ENCODE results near the gene CYP4A11. TPM values are rescaled to one million over a fixed set of nuclear protein-coding genes. Genes with fewer than 3 reads are reported as not detected.
"Not testable (repeated sequence)": the region's sequence is repeated elsewhere in the genome, so short reads cannot be mapped to it uniquely, and the experiment has no call there.

CYP4A11 gene
- total RNA-seq, 4 donors from 2014 or later = 0.29 TPM; not detected in 3

DNA sequence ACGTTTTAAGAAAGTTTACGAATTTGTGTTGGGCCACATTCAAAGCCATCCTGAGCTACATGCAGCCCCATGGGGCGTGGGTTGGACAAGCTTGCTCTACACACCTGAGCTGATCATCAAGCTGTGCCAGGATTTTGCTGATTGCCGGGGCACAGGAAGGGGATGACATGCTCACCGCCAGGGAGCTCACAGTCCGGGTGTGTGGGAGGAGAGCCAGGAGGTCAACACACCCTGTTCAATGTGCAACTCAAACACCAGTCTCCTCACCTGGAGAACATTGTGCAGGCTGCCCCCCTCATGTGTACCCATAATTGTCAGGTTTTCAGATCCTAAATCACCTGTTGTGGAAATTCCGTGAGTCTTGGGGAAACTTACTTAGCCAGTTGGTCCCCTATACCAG, 969 bp downstream of the CYP4A11 start:
- no peak overlapping the region for H3K4me3 ChIP-seq (ENCODE audit: low read depth, poor library complexity, severe bottlenecking)
- WGBS, 2 donors = 65 to 67% methylated on average over 7 of the region's 7 CpGs
- TF ChIP-seq, protein P1, sequence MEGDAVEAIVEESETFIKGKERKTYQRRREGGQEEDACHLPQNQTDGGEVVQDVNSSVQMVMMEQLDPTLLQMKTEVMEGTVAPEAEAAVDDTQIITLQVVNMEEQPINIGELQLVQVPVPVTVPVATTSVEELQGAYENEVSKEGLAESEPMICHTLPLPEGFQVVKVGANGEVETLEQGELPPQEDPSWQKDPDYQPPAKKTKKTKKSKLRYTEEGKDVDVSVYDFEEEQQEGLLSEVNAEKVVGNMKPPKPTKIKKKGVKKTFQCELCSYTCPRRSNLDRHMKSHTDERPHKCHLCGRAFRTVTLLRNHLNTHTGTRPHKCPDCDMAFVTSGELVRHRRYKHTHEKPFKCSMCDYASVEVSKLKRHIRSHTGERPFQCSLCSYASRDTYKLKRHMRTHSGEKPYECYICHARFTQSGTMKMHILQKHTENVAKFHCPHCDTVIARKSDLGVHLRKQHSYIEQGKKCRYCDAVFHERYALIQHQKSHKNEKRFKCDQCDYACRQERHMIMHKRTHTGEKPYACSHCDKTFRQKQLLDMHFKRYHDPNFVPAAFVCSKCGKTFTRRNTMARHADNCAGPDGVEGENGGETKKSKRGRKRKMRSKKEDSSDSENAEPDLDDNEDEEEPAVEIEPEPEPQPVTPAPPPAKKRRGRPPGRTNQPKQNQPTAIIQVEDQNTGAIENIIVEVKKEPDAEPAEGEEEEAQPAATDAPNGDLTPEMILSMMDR (IDR thresholded peaks at IDR 0.05) = no peak
- no peak for TF ChIP-seq POLR2A (IDR thresholded peaks at IDR 0.05)
- intact Hi-C loops (cut with DNase I; ENCODE audit: low total_unique reads) = no loop called here
- no peak for DNase-seq (ENCODE audit: low spot score in 2 of 2)

DNA sequence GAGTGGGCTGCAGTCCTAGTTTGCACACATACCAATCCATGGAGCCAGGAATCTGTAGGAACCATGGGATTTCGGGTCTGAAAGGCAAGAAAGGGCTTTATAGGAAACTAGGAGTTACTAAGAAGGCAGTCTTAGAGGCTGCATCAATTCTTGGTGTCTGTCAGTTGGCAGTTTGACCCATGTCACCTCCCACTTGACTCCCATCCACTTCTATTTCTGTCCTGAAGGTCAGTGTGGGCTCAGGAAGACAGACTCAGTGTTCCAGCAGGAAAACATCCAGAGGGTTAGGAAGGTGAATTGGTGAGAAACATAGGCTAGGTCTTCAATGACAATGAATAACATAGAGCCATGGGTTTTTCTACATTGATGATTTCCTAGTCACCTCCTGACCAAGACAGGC, 4.0 kb downstream of the CYP4A11 start:
- DNase-seq (ENCODE audit: low spot score in 2 of 2) = no peak
- WGBS, 2 donors = 59 to 63% methylated on average over 1 of the region's 1 CpG
- TF ChIP-seq, protein P1 (IDR thresholded peaks at IDR 0.05) = no peak
- no peak for TF ChIP-seq POLR2A (IDR thresholded peaks at IDR 0.05)
- intact Hi-C loops (cut with DNase I; ENCODE audit: low total_unique reads) = no loop called here
- no peak overlapping the region for H3K4me3 ChIP-seq (ENCODE audit: low read depth, poor library complexity, severe bottlenecking)

DNA sequence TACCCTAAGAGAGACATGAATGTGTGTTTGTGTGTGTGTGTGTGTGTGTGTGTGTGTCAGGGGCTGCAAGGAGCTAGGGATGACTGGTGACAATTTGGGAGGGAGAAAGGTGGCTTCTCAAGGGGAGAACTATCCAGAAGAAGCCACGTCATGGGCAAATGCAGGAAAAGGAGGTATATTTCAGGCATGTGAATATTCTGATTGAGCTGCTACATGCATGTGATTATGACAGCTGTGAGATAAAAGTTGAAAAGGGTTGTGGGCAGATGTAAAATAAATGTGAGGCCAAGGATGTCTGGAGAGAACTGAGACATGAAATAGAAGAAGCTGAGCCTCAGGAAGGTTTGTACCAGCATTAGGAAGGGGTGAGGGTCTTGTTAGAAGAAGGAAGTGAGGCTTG, 4.5 kb downstream of the CYP4A11 start:
- H3K4me3 ChIP-seq (ENCODE audit: low read depth, poor library complexity, severe bottlenecking) = no peak overlapping the region
- no peak for DNase-seq (ENCODE audit: low spot score in 2 of 2)
- WGBS, 2 donors = 68 to 70% methylated on average over 1 of the region's 1 CpG
- intact Hi-C loops (cut with DNase I; ENCODE audit: low total_unique reads) = no loop called here
- TF ChIP-seq, protein P1 (IDR thresholded peaks at IDR 0.05) = no peak
- no peak for TF ChIP-seq POLR2A (IDR thresholded peaks at IDR 0.05)

DNA sequence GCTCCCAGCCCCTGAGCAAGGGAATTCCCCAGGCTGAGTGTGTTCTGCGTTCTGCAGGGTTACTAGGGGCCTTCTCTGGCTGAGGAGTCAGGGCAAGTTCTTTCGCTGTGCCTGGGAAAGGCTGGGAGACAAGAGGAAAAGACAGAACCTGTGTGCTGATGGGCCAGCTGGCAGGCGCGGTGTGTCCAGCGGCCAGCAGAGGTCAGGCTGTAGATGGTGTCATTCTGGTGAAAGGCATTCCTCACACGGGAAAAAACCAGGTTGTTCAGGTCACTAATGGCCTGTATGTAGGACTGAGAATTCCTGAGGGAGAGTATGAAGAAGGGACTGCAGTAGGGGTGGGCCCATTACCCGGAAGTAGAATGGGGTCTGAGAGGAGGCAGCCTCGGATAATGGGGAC, 6.4 kb downstream of the CYP4A11 start:
- intact Hi-C loops (cut with DNase I; ENCODE audit: low total_unique reads); H3K4me3 ChIP-seq (ENCODE audit: low read depth, poor library complexity, severe bottlenecking); DNase-seq (ENCODE audit: low spot score in 2 of 2): not testable (repeated sequence)
- 36 to 43% methylated on average over 8 of the region's 8 CpGs for whole genome bisulfite sequencing, 2 donors

DNA sequence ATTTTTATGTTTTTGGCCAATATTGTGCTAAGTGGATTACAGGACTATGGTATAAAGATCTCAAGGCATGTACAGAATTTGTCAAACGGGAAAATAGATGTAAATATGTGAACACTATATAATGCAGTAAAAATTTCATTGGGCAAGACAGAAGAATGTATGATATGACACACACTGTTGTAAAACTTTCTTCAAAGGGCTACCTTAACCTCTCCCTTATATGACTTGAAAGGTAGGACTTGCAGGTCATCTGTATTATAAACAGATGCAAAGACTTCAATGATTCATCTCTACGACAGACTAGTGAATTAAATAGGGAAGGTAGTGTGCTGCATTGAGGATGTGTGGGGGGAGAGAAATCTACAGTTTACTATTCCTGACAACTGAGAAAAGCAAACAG, 9.3 kb downstream of the CYP4A11 start:
- H3K4me3 ChIP-seq (ENCODE audit: low read depth, poor library complexity, severe bottlenecking); intact Hi-C loops (cut with DNase I; ENCODE audit: low total_unique reads); DNase-seq (ENCODE audit: low spot score in 2 of 2): not testable (repeated sequence)
- 45 to 52% methylated on average over 2 of the region's 2 CpGs for WGBS, 2 donors

DNA sequence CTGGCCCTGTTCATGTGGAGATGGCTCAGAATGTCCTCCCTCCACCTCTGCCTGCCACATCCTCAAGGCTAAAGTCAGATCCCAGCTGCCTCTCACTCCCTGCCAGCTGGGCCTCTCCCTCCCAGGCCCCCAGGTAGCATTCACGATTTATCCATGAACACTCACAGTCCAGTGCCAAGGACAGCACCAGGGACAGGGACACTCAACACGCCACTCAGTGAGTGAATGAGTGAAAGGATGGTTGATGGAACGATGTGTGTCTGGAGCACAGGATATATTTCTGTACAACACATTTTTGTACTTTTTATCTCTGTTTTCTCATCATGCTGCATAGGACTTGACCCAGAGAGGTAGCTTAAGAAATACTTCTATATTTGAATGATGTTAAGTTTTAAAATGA, 10.1 kb downstream of the CYP4A11 start:
- no peak overlapping the region for H3K4me3 ChIP-seq (ENCODE audit: low read depth, poor library complexity, severe bottlenecking)
- WGBS, 2 donors = 51 to 59% methylated on average over 3 of the region's 3 CpGs
- no peak for DNase-seq (ENCODE audit: low spot score in 2 of 2)
- intact Hi-C loops (cut with DNase I; ENCODE audit: low total_unique reads) = no loop called here
- TF ChIP-seq POLR2A (IDR thresholded peaks at IDR 0.05) = no peak
- TF ChIP-seq, protein P1 (IDR thresholded peaks at IDR 0.05) = no peak

DNA sequence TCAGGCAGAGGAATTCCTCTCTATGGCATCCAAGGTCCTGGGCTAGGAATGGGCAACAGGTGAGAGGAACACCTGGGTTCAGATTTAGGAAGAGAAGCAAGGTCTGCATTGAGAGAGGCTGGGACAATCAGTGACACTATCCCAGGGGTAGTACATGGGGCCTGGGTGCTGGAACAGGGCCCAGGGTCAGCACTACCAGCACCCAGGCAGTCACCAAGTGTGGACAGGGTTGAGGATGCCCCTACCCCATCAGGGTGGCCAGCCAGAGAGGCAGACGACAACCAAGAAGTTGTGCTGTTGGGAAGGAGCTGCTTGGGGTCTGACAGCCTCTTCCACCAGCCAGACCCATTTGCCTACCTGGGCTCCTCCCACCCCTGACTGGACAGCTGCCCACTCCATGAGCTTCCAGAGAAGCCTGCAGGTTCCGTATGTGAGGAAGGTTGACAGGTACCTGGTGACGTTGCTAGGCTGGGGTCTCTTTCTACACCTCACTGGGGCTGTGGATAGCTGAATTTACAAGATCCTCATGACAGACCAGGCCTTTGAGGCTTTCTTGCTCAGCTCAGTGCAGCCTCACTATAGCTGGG, 13.9 kb downstream of the CYP4A11 start:
- no peak overlapping the region for H3K4me3 ChIP-seq (ENCODE audit: low read depth, poor library complexity, severe bottlenecking)
- intact Hi-C loops (cut with DNase I; ENCODE audit: low total_unique reads) = no loop called here
- DNase-seq (ENCODE audit: low spot score in 2 of 2) = no peak
- no peak for TF ChIP-seq POLR2A (IDR thresholded peaks at IDR 0.05)
- TF ChIP-seq, protein P1 (IDR thresholded peaks at IDR 0.05) = no peak
- WGBS, 2 donors = 86 to 89% methylated on average over 3 of the region's 3 CpGs
